HG02852 (cell line): ENCODE data around the gene DDR2.
A peak's percentile ranks its signal among the peaks of the same experiment; 100 is the strongest.
"Not testable (repeated sequence)": the region's sequence is repeated elsewhere in the genome, so short reads cannot be mapped to it uniquely, and the experiment has no call there.

Experiments used
- ATAC-seq: cut with Tn5 transposase; IDR thresholded peaks from one replicate; pipeline ENCODE4 v1.9.1; 2021; ENCODE audit warnings: mild to moderate bottlenecking, moderate library complexity; ENCODE audit not compliant: unreplicated experiment

DDR2 gene

DNA sequence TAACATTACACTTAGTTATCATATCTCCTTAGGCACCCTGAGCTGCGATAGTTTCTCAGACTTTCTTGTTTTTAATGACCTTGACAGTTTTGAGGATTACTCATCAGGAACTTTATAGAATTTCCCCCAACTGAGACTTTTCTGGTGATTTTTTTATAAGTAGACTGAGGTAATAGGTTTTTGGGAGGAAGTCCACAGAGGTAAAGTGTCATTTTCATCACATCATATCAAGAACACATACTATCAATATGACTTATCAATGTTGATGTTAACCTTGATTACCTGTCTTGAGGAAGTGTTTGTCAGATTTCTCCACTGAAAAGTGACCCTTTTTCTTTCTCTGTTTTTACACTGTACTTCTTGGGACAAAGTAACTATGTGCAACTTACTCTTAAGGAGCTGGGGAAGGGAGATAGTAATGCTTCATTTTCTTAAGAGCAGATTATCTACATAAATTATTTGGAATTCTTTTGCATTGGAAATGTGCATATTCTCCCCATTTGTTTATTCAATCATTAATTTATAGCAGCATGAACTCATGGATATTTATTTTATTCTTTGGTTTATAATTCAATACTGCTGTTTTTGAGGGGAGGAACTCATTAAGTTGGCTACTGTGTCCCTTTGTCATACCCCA is 85.4 kb downstream of the DDR2 start:
- ATAC-seq = no peak

- ATAC-seq = no peak
Measured at GRCh38 chr1:162719678-162720077, 87.4 kb downstream of the DDR2 start.

- no peak for ATAC-seq
Measured at GRCh38 chr1:162720996-162721395, 88.7 kb downstream of the DDR2 start.

DNA sequence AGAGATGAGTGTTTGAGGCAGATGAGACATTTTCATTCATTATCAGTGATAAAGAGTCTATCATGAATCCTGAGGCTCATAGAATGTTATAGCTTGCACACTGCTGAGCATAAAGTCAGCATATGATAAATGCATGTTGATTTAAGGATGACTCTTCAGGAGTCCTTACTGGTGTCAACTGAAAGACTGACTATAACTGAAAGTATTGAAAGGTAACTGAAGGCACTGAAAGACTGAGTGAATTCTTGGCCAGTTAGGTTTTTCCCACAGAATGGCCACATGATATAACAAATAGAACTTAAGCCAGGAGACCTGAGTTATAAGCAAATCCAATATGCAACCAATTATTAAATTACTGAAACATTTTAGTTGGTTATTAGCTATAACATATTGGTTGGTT is 89.2 kb downstream of the DDR2 start:
- no peak for ATAC-seq

DNA sequence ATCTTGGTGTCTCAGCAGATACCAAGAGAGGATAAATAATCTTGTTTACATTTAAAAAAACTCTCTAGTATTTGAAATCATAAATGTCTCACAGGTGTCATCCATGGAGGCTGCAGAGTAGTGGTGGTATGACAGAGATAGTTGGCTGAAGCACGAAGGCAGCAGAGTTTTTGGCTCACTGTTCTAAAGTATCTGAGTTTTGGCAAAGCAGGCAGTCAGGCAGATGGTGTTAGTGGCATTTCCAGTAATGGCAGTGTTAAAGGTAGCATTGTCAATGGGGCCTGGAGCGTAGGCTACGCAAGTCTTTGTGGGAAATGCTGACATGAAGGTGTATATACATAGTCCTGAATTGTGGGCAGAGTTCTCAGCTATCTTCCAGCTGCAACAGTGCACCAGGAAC is 89.8 kb downstream of the DDR2 start:
- no peak for ATAC-seq

GRCh38 chr1:162724583-162725120 is 92.4 kb downstream of the DDR2 start:
- ATAC-seq = no peak

DNA sequence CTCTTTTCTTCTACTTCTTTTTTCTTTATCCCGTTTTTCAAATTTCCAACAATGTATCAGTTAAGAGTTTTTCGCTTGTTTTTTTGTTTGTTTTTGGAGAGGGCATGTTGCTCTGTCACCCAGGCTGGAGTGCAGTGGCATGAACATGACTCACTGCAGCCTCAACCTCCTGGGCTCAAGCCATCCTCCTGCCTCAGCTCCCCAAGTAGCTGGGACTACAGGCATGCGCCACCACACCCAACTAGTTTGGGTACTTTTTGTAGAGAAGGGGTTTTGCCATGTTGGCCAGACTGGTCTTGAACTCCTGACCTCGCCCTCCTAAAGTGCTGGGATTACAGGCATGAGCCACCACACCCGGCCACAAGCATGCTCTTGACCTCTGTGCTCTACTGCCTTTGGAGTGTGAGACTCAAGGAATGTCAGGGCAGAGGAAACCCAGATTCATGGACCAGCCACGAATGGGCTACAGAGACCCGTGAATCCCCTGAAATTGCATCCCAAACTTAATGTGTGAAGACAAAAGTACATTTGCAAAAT is 93.1 kb downstream of the DDR2 start:
- ATAC-seq = no peak

- no peak for ATAC-seq
Measured at GRCh38 chr1:162726555-162726954, 94.3 kb downstream of the DDR2 start.

GRCh38 chr1:162727493-162727892 is 95.2 kb downstream of the DDR2 start:
- not testable (repeated sequence) for ATAC-seq

DNA sequence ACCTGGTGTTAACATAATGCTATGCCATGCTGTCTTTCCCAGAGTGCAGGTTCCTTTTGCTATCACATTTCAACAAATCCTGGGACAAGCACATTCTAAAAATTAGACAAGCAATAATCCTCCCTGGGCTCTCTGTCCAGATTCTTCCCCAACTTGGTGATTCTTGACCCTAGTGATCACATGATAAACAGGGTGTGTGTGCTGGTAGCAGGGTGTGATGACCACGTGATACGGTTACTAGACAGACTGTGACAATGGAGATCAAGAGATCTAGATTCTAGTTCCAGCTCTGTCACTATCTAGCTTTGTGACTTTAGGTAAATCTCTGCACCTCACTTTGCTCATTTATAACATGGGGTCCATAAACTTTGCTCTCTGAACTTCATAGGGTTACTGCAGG is 96.3 kb downstream of the DDR2 start:
- no peak for ATAC-seq

DNA sequence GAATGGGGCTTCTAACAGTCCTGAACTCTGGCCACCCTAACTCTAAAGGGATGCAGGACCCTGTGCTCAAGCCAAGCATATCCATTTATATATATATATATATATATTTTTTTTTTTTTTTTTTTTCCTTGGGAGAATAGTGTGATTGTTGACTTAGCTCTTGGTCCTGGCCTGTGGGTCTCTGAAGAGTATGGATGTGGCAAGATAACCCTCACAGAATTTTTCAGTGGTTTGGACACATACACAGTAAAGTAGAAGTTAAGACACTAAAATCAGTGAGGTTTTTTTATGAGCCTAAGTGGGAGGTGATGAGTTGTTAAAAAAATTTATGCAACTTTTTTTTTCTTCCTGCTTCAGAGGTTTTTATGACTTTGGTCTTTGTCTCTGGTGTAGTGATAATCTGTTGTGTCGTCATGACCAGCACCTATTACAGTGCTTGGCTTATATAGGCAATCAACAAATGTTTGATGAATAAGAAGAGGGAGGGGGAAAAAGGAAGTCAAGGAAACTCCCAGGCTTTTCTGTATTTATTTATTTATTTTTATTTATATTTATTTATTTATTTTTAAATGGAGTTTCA is 97.0 kb downstream of the DDR2 start:
- ATAC-seq = not testable (repeated sequence)

DNA sequence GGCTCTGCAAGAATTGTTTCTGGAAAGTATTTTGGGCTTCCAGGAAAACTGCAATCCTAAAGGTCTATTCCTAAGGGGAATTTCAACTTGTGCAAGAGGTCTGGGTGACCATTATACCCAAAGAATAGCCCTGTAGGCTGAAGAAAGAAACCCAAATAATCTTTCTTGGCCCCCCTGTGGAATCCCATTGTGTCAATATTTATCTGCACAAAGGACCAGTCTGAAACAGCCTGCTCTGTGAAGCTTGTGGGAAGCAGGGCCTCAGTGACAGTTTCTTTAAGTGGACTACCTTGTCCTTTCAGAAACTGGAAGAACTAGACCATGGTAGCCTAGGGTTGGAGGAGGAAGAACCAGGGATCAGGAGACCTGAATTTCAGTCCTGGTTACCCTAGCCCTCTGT is 99.8 kb downstream of the DDR2 start:
- ATAC-seq = no peak

GRCh38 chr1:162732566-162733335 is 100.5 kb downstream of the DDR2 start:
- no peak for ATAC-seq

DNA sequence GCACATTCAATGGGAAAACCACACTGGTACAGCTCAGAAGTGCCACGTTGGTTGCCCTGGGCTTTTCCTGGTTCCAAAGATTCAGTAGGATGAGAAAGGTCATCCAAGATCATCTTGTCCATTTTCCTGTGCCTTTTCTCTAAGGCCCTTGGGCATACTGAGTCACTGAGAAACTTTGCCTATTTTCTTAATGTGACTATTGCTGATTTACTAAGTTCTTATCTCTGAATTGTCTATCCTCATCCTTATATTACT is 101.0 kb downstream of the DDR2 start:
- no peak for ATAC-seq

DNA sequence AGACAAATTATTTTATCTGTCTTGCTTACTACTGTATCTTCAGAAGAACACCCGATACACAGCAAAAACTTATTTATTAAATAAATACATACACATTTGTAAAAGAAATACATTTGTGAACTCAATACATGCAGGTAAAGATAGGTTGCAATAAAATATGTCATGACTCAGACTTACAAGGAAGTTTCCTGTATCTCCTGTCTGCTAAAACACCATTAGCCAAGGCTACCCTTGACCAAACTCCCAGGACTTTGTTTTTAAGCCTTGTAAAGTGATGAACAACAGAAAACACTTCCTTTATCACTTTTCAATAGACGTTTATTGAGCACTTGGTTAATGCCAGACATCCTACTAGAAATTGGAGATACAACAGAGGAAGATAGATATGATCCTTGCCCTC is 101.8 kb downstream of the DDR2 start:
- ATAC-seq = no peak

DNA sequence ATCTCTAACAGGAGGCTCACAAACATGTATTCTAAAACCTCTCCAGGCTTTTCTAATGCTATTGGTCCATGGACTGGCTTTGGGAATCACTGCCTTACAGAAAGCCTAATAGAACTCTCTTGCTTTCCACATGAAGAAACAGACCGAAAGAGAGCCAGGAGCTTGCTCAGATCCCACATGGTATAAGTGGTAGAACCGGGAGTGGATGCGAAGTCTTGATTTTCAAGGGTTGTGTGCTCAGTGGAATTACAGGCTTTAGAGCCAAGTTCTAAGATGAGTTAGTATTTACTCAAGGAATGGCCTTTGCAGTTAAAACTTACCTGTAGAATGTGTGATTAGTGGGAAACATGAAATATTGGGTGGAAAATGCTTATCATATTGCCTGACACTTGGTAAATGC is 103.9 kb downstream of the DDR2 start:
- no peak for ATAC-seq

DNA sequence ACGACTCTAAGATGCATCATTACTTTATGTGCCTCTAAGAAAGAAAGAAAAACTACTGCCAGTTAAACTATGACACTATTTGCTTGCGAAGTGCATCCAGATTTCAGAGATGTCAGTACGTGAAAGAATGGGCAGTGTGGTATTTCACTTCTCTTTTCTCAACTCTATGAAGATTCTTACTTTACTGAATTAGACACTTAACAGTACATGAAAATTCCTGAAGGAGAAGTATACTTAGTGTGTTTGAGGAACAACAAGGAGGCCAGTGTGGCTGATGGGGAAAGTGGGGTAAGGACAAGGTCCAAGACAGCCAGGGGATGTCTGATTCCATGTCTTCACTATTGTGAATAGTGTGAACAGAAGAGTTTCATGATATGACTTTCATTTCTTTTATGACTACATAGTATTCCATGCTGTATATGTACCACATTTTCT is 104.4 kb downstream of the DDR2 start:
- ATAC-seq = peak; percentile 90

- ATAC-seq = no peak
Measured at GRCh38 chr1:162740755-162741154, 108.5 kb downstream of the DDR2 start.

GRCh38 chr1:162741574-162741973 is 109.3 kb downstream of the DDR2 start:
- ATAC-seq = no peak

DNA sequence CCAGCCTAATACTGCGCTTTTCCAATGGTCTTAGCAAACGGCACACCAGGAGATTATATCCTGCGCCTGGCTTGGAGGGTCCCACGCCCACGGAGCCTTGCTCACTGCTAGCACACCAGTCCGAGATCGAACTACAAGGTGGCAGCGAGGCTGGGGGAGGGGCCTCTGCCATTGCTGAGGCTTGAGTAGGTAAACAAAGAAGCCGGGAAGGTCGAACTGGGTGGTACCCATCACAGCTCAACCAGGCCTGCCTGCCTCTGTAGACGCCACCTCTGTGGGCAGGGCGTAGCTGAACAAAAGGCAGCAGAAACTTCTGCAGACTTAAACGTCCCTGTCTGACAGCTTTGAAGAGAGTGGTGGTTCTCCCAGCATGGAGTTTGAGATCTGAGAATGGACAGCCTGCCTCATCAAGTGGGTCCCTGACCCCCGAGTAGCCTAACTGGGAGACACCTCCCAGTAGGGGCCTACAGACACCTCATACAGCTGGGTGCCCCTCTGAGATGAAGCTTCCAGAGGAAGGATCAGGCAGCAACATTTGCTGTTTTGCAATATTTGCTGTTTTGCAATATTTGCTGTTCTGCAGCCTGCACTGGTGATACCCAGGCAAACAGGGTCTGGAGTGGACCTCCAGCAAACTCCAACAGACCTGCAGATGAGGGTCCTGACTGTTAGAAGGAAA is 114.1 kb downstream of the DDR2 start:
- ATAC-seq = not testable (repeated sequence)

DNA sequence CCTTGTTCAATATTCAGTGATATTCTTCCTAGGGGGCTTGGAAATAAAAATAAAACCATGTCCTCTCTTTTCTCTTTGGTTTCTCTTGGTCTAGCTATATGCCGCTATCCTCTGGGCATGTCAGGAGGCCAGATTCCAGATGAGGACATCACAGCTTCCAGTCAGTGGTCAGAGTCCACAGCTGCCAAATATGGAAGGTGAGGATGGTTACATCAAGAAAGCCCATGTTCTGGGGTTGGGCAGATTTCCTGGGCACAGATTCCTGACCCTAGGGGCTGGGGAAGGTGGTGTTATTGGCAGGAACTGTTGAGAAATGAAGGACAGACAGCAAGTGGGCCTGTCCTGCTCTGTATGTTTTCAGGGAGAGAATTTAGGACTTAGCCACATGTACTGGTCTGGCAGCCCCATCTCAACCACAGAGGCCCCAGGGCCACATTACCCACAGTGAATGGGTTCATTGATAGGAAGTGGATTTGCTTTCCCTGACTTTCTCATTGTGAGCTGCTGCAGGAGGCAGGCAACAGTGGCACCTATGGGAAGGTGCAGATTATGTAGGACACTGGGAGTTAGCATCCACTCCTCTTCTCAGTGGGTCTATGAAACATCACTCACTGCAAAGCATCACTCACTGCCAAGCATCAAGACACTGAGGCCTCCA is 120.9 kb downstream of the DDR2 start:
- no peak for ATAC-seq
